Daoy (cell line): ENCODE data around the gene FGF14. TPM values are rescaled to one million over a fixed set of nuclear protein-coding genes. Genes with fewer than 3 reads are reported as not detected.

Experiments
- DNase-seq: peaks from one replicate; pipeline ENCODE4 v3.0.0-alpha.2; 2015; ENCODE audit warnings: low read depth
- total RNA-seq: library from RNA; depleted of rRNA; stranded (reverse); fragments of >200 nt; shearing (Covaris generic); gene quantifications from 2 replicates; pipeline ENCODE4 v1.2.3, GENCODE V29; 2014; rRNA removed

The FGF14 gene
- total RNA-seq, result 0.06 TPM in 1 of 2 replicates, not detected in the other

DNA sequence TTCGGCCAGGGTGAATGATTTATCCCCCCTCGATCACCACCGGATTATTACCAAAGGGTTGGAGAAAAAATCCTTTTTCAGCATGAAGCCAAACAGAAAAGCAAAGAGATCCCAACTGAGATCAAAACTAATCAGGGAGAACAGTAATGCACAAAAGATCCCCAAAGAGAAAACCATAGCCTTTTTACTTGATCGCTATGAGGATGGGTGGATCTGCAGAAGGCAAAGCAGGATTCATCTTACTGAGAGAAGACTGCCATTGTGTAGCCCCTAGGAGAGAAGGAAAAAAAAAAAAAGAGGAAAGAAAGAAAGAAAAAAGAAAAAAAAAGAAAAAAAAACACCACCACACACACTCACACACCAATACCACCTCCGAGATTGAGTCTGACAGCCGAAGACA is at the start of gene FGF14:
Gene FGF14 (minus strand): TSS at position 283 of the 400 bp plus-strand sequence.
- no peak for DNase-seq

DNA sequence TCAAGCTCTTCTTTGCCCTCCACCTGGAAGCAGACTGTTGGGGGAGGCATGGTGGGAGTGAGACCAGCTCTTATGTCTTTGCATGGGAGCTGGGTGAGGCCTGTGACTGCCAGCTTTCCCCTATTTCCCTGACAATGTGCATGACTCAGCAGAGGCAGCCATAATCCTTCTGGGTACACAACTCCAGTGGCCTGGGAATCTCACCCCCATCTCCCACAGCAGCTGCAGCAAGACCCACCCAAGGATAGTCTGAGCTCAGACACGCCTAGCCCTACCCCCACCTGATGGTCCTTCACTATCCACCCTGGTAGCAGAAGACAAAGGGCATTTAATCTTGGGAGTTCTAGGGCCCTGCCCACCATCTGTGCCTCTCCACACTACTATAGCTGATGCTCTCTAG is 41.4 kb upstream of the FGF14 start:
- no peak for DNase-seq

DNA sequence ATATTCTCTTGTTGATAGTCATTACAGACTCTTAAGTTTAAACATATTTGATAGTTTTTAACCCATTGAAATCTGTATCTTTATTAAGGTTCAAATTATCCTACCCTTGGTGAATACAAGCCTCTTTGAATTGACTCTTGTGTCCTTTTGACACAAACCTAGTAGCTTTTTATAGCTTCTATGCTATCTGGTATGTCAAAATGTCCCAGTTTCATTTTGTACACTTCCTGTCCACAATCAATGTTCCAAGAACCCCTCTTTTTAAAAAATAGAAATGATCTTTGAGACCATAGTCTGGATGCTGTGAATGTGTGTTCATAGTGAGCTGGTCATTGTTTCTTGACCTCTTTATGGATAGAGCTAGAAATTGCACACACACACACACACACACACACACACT is 39.2 kb upstream of the FGF14 start:
- DNase-seq, result no peak

DNA sequence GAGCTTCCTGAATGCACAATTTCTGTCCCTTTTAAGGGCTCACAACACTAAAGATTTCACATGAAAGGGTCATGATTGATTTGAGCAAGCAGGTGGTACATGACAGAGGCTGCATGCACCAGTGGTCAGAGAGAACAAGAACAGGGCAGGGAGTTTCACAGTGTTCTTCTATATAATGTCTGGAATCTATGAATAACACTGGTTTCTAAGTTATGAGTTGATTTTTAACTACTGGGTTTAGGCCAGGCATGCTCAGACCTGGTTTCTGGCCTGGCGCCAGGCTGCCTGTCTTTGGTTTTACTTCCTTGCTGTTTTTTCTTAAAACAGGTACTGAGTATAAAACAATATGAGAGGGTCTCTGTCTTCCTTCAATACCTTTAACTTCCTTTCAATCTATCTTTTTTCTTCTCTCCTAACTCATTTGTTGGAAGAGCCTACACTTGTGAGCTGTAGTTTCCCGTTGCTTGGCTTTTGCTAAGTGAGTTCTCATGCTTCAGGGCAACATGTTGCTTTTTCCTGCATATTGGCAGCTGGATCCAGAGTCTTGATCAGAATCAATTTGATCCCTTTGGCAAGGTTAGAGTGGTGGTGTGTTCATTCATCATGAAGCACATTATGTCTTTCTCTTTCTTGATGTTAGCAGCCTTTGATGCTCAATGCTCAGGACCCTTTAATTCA is 38.5 kb upstream of the FGF14 start:
- no peak for DNase-seq

DNA sequence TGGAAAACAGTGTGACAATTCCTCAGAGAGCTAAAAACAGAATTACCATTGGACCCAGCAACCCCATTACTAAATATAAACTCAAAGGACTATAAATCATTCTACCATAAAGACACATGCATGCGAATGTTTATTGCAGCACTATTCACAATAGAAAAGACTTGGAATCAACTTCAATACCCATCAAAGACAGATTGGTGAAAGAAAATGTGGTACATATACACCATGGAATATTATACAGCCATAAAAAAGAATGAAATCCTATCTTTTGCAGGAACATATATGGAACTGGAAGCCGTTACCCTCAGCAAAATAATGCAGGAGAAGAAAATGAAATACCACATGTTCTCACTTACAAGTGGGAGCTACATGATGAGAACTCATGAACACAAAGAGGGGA is 20.8 kb upstream of the FGF14 start:
- DNase-seq, result no peak

DNA sequence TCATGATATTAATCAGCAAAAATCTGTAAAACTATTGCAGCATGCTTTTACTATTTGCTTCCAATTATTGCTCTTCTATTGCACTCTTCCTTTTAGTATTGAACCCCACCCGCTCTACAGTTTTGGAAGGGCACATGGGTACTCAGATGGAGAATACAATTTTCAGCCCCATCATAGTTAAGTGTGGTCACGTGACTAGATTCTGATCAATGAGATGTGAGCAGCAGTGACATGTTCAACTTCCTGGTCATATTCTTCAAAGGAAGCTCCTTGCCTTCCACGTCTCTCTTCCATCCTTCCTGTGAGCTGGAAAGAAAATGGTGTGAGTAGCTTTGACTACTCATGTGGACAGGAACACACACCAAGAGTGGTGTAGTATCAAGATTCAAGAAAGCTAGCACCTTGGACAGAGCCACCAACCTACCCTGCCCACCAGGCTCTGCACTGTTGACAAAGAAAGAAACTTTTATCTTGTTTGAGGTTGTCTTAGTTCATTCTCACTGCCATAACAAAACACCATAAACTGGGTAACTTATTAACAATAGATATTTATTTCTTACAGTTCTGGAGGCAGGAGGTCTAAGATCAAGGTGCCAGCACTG is 3.8 kb upstream of the FGF14 start:
- peak; percentile 6 for DNase-seq

DNA sequence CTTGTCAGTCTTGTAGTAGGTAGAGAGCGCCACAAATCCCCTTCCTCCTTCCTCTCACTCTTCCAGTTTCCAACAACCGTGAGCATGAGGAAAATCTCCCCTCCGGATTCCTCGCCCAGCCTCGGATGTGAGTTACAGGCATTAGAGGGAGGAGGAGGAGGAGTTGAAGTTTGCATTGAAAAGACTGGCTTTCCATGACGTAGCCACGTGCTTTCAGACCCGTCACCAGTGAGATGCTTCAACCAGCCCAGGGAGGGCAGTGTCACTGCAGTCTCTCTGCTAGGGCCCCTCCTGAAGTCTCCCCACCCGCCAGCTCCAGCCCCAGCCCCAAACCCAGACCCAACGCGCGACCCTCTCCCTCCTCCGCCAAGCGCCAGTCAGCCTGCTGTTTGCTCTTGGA is 442 bp upstream of the FGF14 start:
- peak; percentile 48 for DNase-seq

DNA sequence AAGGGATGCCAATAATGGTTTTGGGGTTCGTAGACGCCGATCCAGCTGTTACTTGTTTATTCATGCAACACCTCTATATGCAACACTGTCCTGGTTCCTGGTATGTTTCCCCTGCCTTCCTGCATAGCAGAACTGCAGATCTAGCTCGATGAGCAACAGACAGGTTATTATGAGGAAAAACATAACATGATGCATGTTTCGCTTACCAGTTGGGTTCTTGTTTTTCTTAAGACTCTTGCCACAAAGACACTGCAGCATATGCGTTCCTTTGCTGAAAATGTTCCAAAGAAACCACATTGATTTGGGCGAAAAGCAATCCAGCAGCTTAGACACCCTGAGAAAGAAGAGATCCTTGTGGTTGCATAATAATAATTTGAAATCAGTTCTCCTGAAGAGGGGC is 583 bp downstream of the FGF14 start:
- peak; percentile 3 for DNase-seq

DNA sequence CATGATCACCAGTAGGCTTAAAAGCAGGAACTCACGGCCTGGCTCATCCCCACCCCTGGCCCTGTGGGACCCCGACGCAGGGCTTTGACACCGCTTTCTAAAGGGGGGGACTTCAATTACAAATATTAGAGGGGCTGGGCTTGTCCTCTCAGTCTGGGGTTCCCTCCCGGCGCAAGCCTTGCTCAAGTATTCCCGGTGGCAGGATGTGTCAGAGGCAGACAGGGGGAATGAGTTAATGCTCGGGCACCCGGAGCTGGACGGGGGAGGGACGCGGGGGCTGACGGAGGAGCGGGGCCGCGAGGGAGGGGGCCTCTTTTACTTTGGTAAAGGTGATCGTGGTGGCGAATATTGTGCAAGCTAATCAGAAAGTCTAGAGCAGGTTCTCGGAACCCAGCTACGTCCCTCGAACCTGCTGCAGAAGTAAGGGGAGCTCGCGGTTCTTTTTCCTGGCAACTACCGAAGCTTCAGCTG is 1.1 kb downstream of the FGF14 start:
- DNase-seq, result peak; percentile 27

DNA sequence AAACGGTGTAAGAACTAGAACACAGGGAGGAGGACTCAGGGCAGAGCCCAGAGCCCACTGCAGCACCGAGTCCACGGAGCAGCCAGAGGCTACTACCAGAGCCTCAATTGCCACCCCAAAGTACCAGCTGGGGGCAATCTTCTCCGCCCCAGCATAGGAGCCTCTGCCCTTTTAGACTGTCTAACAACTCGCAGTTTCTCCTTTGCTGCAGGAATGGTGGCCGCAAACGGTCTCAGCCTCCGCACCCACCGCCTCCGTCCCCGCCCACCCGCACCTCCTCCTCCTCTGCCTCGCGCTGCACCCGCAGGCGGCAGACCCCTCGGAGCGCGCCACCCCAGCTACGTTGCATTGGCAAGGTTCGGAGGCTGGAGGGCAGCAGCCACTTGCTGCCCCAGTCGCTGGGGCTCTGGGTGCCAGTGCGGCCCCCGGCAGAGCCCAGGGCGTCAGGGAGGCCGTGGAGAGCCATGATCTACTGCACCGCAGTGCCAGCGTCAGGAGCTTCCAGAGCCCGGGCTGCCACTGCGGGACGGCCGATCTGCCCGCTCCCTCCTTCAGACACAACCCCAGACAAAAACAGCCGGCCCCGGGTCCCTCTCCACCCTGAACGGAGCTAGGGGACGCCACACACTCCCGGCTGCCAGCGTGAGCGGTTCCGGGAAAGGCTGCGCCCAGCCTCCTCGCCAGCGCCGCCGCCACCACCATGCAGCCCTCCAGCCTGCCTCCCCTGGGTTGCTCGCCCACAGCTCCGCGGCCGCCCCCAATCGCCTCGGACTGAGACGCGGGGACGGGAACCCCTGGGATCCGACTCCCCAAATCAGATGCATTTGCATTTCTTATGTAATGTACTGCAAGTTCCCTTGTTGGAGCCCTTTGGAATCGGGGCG is 1.8 kb downstream of the FGF14 start:
- peak; percentile 13 for DNase-seq

DNA sequence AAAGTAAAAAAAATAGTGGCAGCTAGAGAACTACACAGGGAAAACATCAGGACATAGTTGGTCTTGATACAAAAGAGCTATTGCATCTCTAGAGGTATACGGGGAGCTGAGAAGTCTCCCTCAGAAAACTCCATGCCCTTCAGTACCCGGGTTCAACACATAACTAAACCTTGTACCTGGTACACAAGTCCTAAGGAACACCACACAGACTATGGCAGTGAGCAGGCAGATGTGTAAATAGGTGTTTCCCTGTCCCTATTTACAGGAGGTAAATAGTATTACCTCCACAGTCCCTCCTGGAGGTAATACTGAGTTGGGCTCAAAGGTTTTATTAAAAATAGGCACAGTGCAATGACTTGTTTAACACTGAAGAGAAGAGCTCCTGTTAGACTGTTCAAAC is 5.9 kb downstream of the FGF14 start:
- DNase-seq, result no peak

DNA sequence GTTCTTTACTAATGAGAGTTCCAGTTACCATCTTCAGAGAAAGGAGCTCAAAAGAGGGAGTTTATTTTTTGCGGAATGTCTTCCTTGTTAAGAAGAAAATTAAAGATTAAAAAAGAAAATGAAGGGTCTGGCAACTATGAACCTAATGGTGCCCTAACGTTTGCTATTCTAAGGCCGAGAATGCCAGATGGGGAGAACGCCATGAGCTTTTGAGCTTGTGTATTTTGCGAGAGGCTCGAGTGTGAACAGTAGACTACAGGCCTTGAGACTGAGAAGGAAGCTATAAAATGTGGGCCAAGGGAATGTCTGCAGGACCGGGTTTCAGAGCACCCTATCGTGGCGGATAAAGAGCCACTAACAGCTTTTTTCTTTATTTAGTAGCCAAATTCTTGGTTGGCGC is 6.7 kb downstream of the FGF14 start:
- no peak for DNase-seq

DNA sequence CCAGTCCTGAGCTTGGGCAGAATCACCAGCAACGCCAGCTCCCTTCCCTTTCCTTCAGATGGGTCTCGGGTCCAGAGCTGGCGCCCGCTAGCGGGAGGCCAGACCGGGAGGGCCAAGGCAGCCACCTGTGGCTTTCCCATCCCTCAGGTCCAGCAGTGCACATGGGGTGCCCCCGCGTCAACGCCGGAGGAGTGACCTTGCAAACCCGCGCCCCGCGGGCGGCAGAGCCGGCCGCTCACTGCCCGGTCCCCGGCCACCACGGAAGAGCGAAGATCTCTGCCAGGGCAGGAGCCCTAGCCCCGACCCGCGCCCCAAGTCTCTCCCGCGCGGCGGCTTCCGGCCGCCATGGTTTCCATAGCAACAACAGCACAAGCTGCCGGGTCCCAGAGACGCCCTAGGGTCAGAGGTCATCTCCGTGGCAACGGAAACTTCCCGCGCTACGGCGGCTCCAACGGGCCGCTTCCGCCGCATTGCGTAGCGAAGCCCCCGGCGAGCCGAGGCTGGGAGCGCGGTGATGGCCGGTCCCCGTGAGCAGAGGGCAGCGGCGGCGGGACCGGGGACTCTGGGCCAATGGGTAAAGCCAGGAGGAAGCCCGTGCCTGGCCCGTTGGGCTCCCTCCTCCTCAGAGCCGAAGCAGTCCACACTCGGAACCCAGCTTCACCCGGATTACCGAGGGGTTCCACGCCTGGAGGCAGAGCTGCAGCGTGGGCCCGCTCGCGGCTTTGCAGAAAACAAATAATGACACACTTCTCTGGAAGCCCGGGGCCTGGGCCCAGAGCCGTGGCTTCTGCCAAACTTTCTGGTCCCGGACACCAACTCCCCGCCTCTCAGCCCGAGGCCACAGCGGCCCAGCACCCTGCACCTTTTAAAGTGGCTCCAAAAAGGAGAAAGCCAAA is 7.4 kb downstream of the FGF14 start:
- DNase-seq, result peak; percentile 91

DNA sequence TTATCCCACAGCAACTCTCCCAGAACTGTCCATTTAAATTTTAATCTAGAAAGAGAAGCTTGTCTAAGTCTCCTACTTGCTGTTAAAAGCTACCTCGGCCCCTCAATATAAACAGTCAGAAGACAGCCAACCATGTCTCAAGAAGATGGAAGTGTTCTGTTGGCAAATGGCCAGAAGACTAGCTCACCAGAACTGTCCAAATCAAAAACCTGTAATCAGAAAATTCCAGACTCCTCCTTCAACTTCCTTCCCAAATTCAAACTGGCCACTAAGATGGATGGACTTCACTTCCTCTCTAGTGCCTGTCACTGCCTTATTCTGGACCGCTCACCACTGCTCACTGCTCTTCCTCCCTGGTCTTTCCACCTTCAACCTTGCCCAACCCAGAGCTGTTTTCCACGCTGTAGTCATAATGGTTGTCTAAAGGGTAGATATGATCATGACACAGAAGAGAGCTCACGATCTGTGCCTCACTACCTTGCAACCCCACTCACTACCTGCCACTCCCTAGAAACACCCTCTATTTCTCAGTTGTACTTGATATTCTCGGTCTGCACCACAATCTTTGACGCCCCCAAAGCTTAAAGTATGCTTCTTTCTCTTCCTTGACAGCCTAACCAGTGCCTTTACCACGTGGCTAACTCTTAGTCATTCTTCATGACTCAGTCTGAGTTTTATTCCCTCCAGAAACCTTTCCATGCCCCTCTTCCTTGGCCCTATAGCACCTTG is 9.2 kb downstream of the FGF14 start:
- peak; percentile 5 for DNase-seq

DNA sequence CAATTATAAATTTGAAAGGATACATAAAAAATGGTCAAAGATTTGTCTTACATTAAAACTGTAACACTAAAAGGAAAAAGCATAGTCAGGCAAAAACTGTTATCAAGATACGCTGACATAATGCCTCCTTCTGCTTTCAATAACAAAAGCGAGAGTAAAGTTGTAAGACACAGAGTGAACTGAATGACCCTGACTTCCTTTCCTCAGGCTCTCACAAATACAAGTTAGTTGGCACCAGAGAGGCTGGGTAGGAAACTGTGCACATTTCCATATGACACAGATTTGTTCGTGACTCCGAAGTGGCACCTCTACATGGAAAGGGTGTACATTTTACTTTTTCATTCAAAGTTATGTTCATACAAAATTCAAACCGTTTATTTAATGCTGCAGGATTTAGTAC is 15.4 kb downstream of the FGF14 start:
- DNase-seq, result no peak

DNA sequence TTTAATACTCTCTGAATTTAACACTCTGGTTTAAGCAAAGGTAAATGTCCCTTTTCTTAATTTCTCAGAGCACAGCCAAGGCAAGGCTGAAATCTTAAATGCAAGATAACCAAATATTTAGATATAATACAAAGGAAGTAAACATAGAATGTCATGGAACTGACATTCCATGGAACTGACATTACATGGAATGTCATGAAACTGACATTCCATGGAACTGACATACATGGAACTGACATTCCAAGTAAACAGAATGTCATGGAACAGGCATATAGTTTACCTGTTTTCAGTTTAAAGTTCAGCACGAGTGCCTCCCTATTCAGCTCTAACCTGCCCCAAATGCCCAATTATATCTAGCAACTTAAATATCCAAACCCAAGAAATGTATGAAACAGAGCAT is 21.8 kb downstream of the FGF14 start:
- DNase-seq, result no peak

DNA sequence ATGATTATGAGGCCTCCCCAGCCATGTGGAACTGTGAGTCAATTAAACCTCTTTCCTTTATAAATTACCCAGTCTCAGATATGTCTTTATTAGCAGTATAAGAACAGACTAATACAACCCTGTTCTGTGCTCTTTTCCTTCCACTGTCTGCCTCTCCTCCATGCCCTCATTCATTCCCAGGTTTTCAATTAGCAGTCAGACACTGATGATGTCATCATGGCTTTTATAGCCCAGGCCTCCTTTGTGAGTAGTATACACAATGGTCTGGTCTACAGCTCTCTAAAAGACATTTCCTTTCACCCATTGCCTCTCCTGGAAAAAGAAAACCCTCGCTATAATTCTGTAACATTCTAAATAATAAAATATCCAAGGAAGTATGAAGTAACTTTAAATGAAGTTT is 25.5 kb downstream of the FGF14 start:
- no peak for DNase-seq

DNA sequence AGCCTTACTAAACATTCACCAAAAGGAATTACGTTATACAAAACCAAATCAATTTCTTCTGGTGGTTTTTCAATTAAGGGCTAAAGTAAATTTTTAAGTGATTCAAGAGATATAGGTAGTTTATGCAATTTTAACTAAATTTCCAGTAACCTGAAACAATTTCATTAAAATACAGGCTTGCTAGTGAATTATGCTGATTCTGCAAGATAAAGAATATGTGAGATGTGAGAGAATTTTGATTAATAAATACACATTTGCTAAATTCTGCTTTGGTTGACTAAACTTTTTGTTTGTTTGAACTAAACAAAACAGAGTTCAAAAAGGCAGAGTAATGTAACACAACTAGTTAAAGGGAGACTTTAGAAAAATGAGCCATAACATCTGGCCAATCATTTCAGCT is 27.1 kb downstream of the FGF14 start:
- no peak for DNase-seq

DNA sequence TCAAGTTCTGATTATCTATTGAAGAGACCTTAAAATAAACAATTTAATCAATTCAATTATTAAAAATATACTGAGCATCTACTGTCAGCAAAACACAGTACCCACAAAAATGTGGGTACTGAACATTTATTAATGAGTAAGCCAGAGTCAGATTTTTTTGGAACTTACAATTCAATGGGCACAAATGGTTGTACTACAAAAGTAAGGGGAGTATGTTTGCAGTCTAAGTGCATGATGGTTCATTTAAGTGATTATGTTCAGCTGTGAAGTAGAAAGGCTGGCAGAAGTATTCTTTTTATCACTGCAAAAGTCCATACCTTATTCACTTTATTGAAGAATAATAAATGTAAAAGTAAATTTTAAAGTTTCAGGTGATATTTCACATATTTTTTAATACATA is 27.6 kb downstream of the FGF14 start:
- no peak for DNase-seq

DNA sequence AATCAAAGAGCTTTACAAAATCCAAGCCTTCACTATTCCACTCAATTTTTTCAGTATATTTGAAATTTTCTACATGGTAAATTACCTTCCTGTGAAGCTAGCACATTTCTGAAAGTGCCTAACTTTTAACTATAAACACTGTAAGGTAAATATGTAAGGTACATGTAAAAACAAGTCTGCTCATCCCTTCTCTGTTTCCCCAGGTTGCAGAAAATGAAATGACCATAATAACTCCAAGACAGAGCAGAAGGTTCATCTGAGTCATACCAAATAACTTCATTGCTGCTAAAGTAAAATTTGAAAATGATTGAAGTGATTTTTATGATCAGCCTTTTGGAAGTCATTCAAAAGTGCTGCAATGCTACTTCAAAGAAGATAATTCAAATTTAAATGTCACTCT is 28.6 kb downstream of the FGF14 start:
- no peak for DNase-seq

DNA sequence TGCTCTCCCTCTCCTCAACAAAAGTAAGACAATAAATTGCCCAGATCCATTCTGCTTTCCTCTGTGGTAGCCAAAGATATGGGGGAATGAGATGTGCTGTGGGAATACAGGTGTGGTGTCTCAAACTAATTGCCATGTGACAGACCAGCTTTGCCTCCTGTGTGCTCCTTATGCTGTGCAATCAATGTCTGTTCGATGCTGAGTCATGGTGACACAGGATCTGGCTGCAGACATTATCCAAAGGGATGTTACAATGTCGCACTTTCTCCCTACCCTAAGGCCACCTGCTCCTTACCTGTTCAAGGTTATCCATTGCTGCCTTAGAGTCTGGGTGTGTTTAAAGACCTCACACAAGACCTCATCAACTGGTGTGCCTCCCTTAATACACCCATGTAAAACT is 32.5 kb downstream of the FGF14 start:
- DNase-seq, result no peak
